Thymus (tissue), 11 donors: ENCODE measurements around the gene MACC1. TPM values are rescaled to one million over a fixed set of nuclear protein-coding genes. Genes with fewer than 3 reads are reported as not detected.
A peak's percentile ranks its signal among the peaks of the same experiment; 100 is the strongest.

ENCODE experiments used
- DNase-seq, 9 donors: peaks; one replicate each; pipeline ENCODE4 v3.0.0-alpha.2; 2013; ENCODE audit warnings: low spot score in 9 of 9, low read depth in 6 of 9, missing footprints in 1 of 9
- H3K27ac ChIP-seq, 2 donors: one replicate each; pipeline ENCODE4 v1.5.1; 2013; ENCODE audit warnings: control low read depth in 1 of 2, low read depth in 1 of 2, low read length in 1 of 2, mild to moderate bottlenecking in 1 of 2, moderate library complexity in 1 of 2
- H3K27me3 ChIP-seq, 2 donors: one replicate each; pipeline ENCODE4 v1.5.1; 2013; ENCODE audit warnings: low read length in 1 of 2; ENCODE audit not compliant: control insufficient read depth in 2 of 2, insufficient read depth in 1 of 2
- H3K36me3 ChIP-seq, 2 donors: one replicate each; pipeline ENCODE4 v1.5.1; 2013; ENCODE audit warnings: low read length in 1 of 2, mild to moderate bottlenecking in 1 of 2, moderate library complexity in 1 of 2; ENCODE audit not compliant: control insufficient read depth in 2 of 2, insufficient read depth in 2 of 2
- H3K4me1 ChIP-seq, 2 donors: one replicate each; pipeline ENCODE4 v1.5.1; 2013; ENCODE audit warnings: low read length in 2 of 2; ENCODE audit not compliant: control insufficient read depth in 2 of 2, insufficient read depth in 2 of 2
- H3K4me3 ChIP-seq, 2 donors: one replicate each; pipeline ENCODE4 v1.5.1; 2013; ENCODE audit warnings: low read length in 2 of 2, control low read depth in 1 of 2, mild to moderate bottlenecking in 1 of 2
- H3K9me3 ChIP-seq, 2 donors: one replicate each; pipeline ENCODE4 v1.5.1; 2013; ENCODE audit warnings: low read length in 1 of 2, mild to moderate bottlenecking in 1 of 2; ENCODE audit not compliant: control insufficient read depth in 2 of 2, insufficient read depth in 1 of 2
- WGBS: extraction: QIAGEN DNeasy Blood & Tissue Kit; methylation state at CpG from one replicate; pipeline ENCODE4 v1.1.7; 2013; 5-methylcytosine and 5-hydroxymethylcytosine counted together
- polyA plus RNA-seq: library from polyadenylated mRNA; stranded (reverse); fragments of 200-250 nt; gene quantifications from one replicate; pipeline ENCODE4 v1.2.3, GENCODE V29; 2013
- total RNA-seq: library from RNA; stranded (reverse); fragments of 120-200 nt; gene quantifications from one replicate; pipeline ENCODE4 v1.2.4, GENCODE V29; 2013
- donor health status: healthy.

Gene MACC1
- total and polyA plus RNA-seq, 2 donors = 0.84 to 2.2 TPM

DNA sequence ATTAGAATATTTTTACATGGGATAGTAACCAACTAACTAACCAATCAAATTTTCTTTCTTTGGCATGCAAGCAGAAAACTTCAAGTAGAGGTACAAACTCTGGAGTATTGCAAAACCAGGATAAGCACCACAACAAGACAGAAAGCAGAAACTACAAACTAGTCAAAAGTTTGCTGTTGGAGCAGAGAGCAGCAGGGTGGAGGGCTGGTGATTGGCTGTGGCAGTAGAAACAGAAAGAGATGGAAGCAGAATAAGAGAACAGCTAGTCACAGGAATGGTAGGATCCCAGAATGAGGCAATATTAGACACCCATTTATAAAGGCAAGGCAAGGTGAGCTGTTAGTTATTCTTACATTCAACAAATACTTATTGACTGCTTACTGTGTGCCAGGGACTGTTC, 6.8 kb upstream of the MACC1 start:
- Histone ChIP-seq H3K27me3 (no peaks in the 10 kb centered on the region), H3K36me3 (no peaks in the 10 kb centered on the region), H3K9me3 (no peaks in the 10 kb centered on the region), H3K4me3 (no peak overlapping the region), H3K27ac (no peak overlapping the region), H3K4me1 (peaks cover 2 to 11% of the 10 kb centered on the region in 2 donors)
- no peak for DNase-seq

DNA sequence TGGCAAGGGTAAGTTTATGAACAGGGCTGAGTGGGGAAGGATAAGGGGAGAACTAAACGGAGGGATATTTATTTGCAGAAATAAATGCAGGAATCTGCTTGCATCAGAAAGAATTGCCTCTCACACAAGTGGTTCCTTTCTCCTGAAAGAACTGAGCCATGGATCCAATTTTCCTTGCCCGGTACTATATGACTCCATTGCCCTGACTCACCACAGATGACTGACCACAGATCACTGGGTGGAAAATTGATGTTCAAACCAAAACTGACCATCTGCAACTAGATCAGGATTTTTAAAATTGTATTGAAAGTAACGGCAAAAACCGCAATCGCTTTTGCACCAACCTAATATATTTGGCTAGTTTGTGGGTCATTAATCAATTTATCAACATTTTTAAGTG, 6.2 kb upstream of the MACC1 start:
- H3K27ac ChIP-seq = no peak overlapping the region
- no peaks in the 10 kb centered on the region for H3K36me3 ChIP-seq

GRCh38 chr7:20222219-20222828, 5.1 kb upstream of the MACC1 start:
- no peak for DNase-seq
- Histone ChIP-seq H3K4me3 (no peak overlapping the region), H3K27ac (no peak overlapping the region), H3K9me3 (no peaks in the 10 kb centered on the region), H3K36me3 (no peaks in the 10 kb centered on the region), H3K27me3 (no peaks in the 10 kb centered on the region), H3K4me1 (peaks cover 2 to 17% of the 10 kb centered on the region in 2 donors)
- 90% methylated on average over 7 of the region's 7 CpGs for WGBS

More for the DNA sequence above, 6.2 kb upstream of the MACC1 start:
- no peaks in the 10 kb centered on the region for H3K9me3 ChIP-seq
- DNase-seq = no peak
- WGBS = 97% methylated on average over 5 of the region's 5 CpGs
- H3K4me3 ChIP-seq = no peak overlapping the region
- peaks cover 2 to 13% of the 10 kb centered on the region in 2 donors for H3K4me1 ChIP-seq
- no peaks in the 10 kb centered on the region for H3K27me3 ChIP-seq

GRCh38 chr7:20220921-20221547, 3.9 kb upstream of the MACC1 start:
- Histone ChIP-seq H3K4me1 (peaks cover 2 to 19% of the 10 kb centered on the region in 2 donors), H3K27me3 (no peaks in the 10 kb centered on the region), H3K4me3 (no peak overlapping the region), H3K9me3 (no peaks in the 10 kb centered on the region), H3K27ac (no peak overlapping the region), H3K36me3 (no peaks in the 10 kb centered on the region)
- 66% methylated on average over 4 of the region's 4 CpGs for WGBS
- no peak for DNase-seq

GRCh38 chr7:20220293-20220761, 3.1 kb upstream of the MACC1 start:
- Histone ChIP-seq H3K4me1 (peaks cover 2 to 19% of the 10 kb centered on the region in 2 donors), H3K9me3 (no peaks in the 10 kb centered on the region), H3K27me3 (no peaks in the 10 kb centered on the region), H3K27ac (peak overlapping the region in 1 of 2 donors; percentile 74), H3K4me3 (peak overlapping the region in 1 of 2 donors; percentile 9), H3K36me3 (no peaks in the 10 kb centered on the region)
- WGBS = 6% methylated on average over 3 of the region's 3 CpGs
- DNase-seq = no peak

- H3K4me1 ChIP-seq = peaks cover 2 to 19% of the 10 kb centered on the region in 2 donors
- peak overlapping the region in 1 of 2 donors; percentile 9 for H3K4me3 ChIP-seq
- peak in 6 of 9 donors; percentile 8 to 67 (median 38) for DNase-seq
These were observed 2.5 kb upstream of the MACC1 start for GRCh38 chr7:20219446-20220292.

DNA sequence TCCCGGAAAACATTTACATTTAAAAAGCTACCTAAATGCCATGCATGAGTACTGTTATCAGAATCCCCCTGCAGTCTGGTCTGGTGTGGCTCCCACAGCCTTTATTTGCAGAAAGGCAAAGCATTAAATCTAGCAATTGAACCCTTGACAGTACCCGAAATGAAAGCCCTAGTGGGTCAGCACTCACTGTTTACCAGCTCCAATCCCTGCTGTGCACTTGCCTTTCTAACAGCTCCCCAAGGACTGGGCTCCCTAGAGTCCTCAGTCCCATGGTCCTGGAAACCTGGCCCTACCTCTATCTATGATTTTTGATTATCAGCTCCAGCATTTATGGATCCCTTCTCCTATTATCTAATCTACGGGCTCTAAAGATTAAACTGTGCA, 1.9 kb upstream of the MACC1 start:
- Histone ChIP-seq H3K4me1 (peaks cover 2 to 19% of the 10 kb centered on the region in 2 donors), H3K36me3 (no peaks in the 10 kb centered on the region), H3K4me3 (no peak overlapping the region), H3K27me3 (no peaks in the 10 kb centered on the region), H3K27ac (no peak overlapping the region), H3K9me3 (no peaks in the 10 kb centered on the region)
- 98% methylated on average over 3 of the region's 3 CpGs for WGBS
- DNase-seq = no peak

More at GRCh38 chr7:20219446-20220292, 2.5 kb upstream of the MACC1 start:
- WGBS = 26% methylated on average over 7 of the region's 7 CpGs
- H3K9me3 ChIP-seq = no peaks in the 10 kb centered on the region
- peak overlapping the region; percentile 36 to 74 for H3K27ac ChIP-seq
- no peaks in the 10 kb centered on the region for H3K27me3 ChIP-seq
- H3K36me3 ChIP-seq = no peaks in the 10 kb centered on the region

DNA sequence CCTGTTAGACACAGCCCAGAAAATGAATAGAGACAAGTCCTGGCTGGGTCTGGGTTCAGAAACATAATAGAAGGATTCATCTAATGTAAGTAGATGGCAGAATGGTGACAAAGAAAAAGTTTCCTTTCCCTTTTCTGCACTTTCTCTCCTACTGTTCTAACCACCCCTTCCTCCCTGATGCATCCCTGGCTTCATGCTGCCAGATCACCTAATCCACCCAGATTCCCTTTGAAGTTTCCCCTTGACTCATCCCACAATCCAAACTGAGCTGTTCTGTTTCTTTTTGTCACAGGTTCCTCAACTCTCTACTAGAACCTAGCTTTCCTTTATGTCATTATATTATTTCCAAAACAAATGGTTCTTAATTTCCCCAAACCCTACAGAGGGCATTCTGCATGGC, 1.1 kb upstream of the MACC1 start:
- H3K27ac ChIP-seq = no peak overlapping the region
- H3K9me3 ChIP-seq = no peaks in the 10 kb centered on the region
- DNase-seq = no peak
- H3K4me1 ChIP-seq = peaks cover 2 to 19% of the 10 kb centered on the region in 2 donors
- H3K4me3 ChIP-seq = no peak overlapping the region
- no peaks in the 10 kb centered on the region for H3K27me3 ChIP-seq
- no peaks in the 10 kb centered on the region for H3K36me3 ChIP-seq
